ENCODE data around the gene DNMT1.

- TF ChIP-seq CTCF (IDR thresholded peaks at IDR 0.05): no peak
- TF ChIP-seq, protein P1, sequence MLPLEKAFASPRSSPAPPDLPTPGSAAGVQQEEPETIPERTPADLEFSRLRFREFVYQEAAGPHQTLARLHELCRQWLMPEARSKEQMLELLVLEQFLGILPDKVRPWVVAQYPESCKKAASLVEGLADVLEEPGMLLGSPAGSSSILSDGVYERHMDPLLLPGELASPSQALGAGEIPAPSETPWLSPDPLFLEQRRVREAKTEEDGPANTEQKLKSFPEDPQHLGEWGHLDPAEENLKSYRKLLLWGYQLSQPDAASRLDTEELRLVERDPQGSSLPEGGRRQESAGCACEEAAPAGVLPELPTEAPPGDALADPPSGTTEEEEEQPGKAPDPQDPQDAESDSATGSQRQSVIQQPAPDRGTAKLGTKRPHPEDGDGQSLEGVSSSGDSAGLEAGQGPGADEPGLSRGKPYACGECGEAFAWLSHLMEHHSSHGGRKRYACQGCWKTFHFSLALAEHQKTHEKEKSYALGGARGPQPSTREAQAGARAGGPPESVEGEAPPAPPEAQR (CRISPR knock-in tag; IDR thresholded peaks at IDR 0.05): no peak
- no peak for TF ChIP-seq NR3C1 (CRISPR knock-in tag; conservative IDR thresholded peaks at IDR 0.05; ENCODE audit: low read depth)
- no peak for TF ChIP-seq ETV6 (CRISPR knock-in tag; IDR thresholded peaks at IDR 0.05)
- TF ChIP-seq, protein P2, sequence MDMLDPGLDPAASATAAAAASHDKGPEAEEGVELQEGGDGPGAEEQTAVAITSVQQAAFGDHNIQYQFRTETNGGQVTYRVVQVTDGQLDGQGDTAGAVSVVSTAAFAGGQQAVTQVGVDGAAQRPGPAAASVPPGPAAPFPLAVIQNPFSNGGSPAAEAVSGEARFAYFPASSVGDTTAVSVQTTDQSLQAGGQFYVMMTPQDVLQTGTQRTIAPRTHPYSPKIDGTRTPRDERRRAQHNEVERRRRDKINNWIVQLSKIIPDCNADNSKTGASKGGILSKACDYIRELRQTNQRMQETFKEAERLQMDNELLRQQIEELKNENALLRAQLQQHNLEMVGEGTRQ (CRISPR knock-in tag; IDR thresholded peaks at IDR 0.05): no peak
- TF ChIP-seq, protein P3, sequence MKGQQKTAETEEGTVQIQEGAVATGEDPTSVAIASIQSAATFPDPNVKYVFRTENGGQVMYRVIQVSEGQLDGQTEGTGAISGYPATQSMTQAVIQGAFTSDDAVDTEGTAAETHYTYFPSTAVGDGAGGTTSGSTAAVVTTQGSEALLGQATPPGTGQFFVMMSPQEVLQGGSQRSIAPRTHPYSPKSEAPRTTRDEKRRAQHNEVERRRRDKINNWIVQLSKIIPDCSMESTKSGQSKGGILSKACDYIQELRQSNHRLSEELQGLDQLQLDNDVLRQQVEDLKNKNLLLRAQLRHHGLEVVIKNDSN (CRISPR knock-in tag; IDR thresholded peaks at IDR 0.05): no peak
These were observed 110.0 kb downstream of the DNMT1 start for GRCh38 chr19:10084803-10085202.

All from WTC11 (cell line).